Islet of Langerhans (tissue), 1 donor: ENCODE results near the gene MILR1.
"Not testable (repeated sequence)": the region's sequence is repeated elsewhere in the genome, so short reads cannot be mapped to it uniquely, and the experiment has no call there.

Experiments used
- FAIRE-seq: peaks from one replicate; lab custom pipeline; 2011; peaks lifted over from hg19 to GRCh38; lab: Jason Lieb, UNC

The MILR1 gene

GRCh38 chr17:64428406-64428805 is 20.5 kb upstream of the MILR1 start:
- no peak for FAIRE-seq

GRCh38 chr17:64430036-64430435 is 18.9 kb upstream of the MILR1 start:
- not testable (repeated sequence) for FAIRE-seq

- no peak for FAIRE-seq
These were observed 17.4 kb upstream of the MILR1 start for GRCh38 chr17:64431534-64431933.

DNA sequence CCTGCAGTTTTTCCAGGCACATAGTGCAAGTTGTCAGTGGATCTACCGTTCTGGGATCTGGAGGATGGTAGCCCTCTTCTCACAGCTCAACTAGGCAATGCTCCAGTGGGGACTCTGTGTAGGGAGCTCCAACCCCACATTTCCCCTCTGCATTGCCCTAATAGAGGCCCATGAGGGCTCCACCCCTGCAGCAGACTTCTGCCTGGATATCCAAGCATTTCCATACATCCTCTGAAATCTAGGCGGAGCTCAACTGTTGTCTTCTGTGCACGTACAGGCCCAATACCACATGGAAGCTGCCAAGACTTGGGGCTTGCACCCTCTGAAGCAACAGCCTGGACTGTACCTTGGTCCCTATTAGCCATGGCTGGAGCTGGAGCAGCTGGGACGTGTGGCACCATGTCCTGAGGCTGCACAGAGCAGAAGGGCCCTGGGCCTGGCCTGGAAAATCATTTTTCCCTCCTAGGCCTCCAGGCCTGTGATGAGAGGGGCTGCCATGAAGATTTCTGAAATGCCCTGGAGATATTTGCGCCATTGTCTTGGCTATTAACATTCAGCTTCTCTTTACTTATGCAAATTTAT is 10.9 kb upstream of the MILR1 start:
- FAIRE-seq, result no peak

DNA sequence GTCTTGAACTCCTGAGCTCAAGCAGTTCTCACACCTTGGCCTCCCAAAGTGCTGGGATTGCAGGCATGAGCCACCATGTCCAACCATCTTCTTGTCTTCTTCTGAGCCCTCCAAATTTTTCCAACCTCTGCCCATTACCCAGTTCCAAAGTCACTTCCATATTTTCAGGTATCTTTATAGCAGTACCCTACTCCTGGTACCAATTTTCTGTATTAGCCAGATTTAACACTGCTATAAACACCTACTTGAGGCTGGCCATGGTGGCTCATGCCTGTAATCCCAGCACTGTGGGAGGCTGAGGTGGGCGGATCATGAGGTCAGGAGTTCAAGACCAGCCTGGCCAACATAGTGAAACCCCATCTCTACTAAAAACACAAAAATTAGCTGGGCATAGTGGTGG is 9.4 kb upstream of the MILR1 start:
- FAIRE-seq, result not testable (repeated sequence)

DNA sequence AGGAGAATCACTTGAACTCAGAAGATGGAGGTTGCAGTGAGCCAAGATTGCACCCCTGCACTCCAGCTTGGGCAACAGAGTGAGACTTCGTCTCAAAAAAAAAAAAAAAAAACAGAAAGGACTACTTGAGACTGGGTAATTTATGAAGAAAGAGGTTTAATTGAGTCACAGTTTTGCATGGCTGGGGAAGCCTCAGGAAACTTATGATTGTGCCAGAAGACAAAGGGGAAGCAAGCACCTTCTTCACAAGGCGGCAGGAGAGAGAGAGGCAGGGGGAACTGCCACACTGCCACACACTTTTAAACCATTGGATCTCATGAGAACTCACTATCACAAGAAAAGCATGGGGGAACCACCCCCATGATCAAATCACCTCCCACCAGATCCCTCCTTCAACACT is 9.0 kb upstream of the MILR1 start:
- no peak for FAIRE-seq

- FAIRE-seq, result no peak
These were observed 7.0 kb upstream of the MILR1 start for GRCh38 chr17:64441772-64442540.

DNA sequence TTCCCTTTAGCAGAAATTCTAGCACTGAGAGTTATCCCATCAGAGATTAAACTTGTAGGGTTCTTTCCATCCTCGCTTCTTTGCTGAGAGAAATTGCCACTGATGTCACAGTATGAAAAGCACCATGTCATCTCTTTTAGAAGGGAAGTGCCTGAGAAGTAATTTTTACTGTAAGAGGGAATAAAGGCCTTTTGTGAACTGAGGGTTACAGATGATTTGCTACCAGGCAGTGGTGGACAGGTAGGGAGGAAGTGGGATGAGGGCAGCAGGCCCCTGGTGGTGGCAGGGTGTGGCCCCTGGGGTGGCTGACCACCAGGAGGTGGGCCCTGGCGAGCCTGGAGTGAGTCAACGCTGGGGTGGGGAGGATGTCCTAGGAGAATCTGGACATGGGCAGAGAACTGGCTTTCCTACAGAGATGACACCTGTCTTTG is 6.4 kb upstream of the MILR1 start:
- no peak for FAIRE-seq

- FAIRE-seq, result no peak
These were observed 5.7 kb upstream of the MILR1 start for GRCh38 chr17:64443086-64443760.

DNA sequence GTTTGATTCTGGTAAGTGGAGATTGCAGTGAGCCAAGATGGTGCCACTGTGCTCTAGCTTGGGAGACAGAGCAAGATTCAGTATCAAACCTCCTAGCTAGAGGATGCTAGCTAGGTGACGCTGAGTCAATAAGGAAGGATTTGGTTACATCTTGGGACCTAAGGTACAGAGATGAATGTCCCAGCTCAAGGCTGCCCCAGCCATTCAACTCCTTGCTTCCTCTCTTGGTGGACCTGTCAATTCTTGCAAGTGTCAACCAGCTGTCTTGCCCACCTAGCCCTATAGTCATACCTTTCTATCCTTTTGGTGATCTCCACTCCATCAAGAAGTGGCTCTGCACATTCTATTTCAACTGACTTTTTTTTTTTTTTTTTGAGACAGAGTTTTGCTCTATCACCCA is 1.4 kb upstream of the MILR1 start:
- no peak for FAIRE-seq

GRCh38 chr17:64449545-64449944 is 630 bp downstream of the MILR1 start:
- FAIRE-seq, result no peak

DNA sequence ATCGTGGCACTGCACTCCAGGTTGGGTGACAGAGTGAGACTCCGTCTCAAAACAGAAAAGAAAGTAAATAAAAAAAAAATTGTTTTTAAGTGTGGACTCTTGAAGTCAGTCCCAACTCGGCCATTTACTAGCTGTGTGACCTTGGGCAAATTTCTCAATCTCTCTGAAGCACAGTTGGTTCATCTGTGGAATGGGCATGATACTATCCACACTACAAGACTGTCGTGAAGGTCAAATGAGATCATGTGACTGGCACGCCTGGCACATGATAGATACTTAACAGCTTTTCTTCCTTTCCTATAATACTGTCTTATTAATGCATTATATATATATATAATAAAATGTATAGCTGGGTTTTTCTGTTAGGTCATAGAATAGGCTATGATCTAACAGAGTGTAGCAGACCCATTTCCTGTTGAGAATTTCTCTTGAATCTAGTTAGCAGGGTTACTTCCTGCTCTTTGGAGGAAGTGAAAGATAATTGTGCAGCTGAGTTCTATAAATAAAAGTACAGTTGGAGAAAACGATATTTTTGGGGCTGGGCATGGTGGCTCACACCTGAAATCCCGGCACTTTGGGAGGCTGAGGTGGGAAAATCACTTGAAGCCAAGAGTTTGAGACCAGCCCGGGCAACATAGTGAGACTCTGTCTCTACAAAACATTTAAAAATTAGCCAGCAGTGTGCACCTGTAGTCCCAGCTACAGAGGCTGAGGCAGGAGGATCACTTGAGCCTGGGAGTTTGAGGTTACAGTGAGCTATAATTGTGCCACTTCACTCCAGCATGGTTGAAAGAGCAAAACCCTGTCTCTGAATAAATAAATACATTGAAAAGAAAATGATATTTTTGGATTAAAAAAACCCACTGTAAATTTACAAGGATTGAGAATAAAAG is 7.3 kb downstream of the MILR1 start:
- FAIRE-seq, result no peak

DNA sequence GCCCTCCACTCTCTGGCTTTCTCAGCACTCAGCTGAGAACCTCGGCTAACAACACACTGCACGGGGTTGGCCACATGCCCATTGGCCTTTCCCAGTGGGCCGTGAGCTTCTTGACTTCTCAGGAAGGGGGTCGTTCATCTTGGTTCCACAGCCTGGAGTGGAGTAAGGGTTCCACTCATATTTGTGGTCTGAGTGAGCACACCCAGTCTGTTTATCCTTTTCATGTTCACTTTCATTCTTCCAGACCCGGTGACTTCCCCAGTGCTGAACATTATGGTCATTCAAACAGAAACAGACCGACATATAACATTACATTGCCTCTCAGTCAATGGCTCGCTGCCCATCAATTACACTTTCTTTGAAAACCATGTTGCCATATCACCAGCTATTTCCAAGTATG is 8.2 kb downstream of the MILR1 start:
- no peak for FAIRE-seq

DNA sequence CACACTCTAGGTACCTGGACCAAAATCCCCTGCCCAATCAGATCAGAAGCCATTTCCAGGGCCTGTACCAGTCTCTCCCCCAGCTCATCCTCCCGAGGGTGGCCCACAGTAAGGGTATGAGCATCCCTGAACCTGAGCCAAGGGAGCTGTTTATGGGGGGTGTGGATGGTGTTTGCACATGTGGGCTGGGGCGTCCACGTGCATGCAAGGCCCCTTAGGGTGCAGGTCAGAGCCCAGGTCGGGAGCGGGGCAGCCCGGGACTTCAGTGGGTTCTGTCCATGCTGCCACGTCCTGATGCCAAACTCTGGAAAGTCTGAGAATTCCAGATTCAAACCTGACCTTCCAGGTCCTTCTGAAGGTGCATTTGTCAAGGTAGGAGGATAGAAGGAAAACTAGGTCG is 9.8 kb downstream of the MILR1 start:
- FAIRE-seq, result no peak

- FAIRE-seq, result no peak
These were observed 10.4 kb downstream of the MILR1 start for GRCh38 chr17:64459284-64459747.

DNA sequence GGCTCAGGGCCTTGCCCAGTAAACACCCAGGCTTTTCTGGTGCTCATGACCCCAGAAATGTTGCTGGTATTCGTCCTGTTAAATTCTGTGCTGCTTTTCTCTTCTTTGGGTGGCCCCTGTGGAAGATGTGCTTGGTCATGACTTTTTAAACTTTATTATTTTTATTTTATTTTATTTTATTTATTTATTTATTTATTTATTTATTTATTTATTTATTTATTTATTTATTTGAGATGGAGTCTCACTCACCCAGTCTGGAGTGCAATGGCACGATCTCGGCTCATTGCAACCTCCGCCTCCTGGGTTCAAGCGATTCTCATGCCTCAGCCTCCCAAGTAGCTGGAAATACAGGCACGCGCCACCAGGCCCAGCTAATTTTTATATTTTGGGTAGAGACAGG is 10.9 kb downstream of the MILR1 start:
- not testable (repeated sequence) for FAIRE-seq

GRCh38 chr17:64460955-64461354 is 12.0 kb downstream of the MILR1 start:
- FAIRE-seq, result no peak

GRCh38 chr17:64461788-64462187 is 12.9 kb downstream of the MILR1 start:
- no peak for FAIRE-seq

DNA sequence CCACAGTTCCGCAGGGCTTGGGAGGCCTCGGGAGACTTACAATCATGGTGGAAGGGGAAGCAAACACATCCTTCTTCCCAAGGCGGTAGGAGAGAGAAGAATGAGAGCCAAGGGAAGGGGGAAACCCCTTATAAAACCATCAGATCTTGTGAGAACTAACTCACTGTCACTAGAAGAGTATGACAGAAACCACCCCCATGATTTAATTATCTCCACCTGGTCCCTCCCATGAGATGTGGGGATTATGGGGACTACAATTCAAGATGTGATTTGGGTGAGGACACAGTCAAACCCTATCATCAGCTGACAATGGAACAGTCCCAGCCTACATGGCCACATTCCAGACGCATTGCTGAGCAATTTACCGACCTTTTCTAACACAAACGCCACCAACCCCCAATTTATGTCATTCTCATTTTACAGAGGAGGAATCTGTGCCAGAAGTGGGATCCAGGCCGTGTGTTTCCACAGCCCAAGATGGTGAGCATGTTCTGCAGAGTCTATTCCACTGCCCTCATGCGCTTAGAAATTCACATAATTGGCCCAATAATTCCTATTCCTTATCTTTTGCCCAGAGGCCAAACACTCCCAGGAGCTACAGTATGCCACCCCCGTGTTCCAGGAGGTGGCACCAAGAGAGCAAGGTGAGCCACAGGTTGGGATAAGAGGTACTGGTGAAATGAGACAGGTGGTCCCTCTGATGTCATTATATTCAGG is 17.3 kb downstream of the MILR1 start:
- FAIRE-seq, result no peak

DNA sequence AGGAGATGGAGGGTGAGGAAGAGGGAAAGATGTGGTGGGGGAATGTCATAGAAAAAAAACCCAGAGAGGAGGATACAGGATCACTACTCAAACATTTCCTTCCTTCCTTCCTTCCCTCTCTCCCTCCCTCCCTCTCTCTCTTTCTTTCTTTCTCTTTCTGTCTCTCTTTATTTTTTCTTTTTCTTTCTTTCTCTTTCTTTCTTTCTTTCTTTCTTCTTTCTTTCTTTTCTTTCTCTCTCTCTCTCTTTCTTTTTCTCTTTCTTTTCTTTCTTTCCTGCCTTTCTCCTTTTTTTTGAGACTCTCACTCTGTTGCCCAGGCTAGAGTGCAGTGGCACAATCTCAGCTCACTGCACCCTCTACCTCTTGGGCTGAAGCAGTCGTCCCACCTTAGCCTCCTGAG is 17.9 kb downstream of the MILR1 start:
- not testable (repeated sequence) for FAIRE-seq

DNA sequence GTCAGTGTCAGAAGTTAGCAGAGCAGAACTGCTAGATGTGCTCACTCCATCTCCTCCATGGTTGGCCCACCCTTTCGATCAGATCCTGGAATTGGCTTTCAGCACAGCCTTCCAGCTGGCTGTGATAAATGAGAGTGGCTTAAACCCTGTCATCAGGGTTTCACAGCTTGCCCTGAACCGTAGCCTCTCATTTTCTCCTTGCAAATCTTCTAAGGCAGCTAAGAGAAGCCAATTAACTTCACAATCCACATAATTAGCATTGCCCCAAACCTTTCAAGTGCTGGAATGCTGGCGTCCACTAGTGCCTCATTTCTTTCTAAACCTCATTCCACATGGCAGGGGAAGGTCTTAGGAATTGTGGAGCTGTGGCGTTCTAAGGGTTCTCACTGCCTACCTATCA is 21.7 kb downstream of the MILR1 start:
- no peak for FAIRE-seq

- no peak for FAIRE-seq
These were observed 22.5 kb downstream of the MILR1 start for GRCh38 chr17:64471440-64471839.
